WERI-Rb-1 (cell line): ENCODE measurements around the gene COMMD3.
A peak's percentile ranks its signal among the peaks of the same experiment; 100 is the strongest.

Experiments used
- DNase-seq: peaks from one replicate; pipeline ENCODE4 v3.0.0-alpha.2; 2020
- H3K27ac ChIP-seq: fragments of 250-450 bp; sonication (Bioruptor Pico); 2 replicates; pipeline ENCODE4 v1.5.1; 2020; ENCODE audit warnings: mild to moderate bottlenecking, moderate library complexity
- H3K27me3 ChIP-seq: fragments of 250-450 bp; sonication (Bioruptor Pico); 2 replicates; pipeline ENCODE4 v1.5.1; 2021; ENCODE audit warnings: mild to moderate bottlenecking, low read depth, moderate library complexity; ENCODE audit not compliant: insufficient read depth, severe bottlenecking
- H3K36me3 ChIP-seq: fragments of 250-450 bp; sonication (Bioruptor Pico); 2 replicates; pipeline ENCODE4 v1.5.1; 2020; ENCODE audit warnings: mild to moderate bottlenecking, moderate library complexity
- H3K4me3 ChIP-seq: 2 replicates; pipeline ENCODE4 v1.5.1; 2011; ENCODE audit warnings: low read depth, mild to moderate bottlenecking, control low read depth, low read length
- H3K9me3 ChIP-seq: fragments of 250-450 bp; sonication (Bioruptor Pico); 2 replicates; pipeline ENCODE4 v1.5.1; 2021; ENCODE audit warnings: mild to moderate bottlenecking, moderate library complexity; ENCODE audit not compliant: severe bottlenecking
- CTCF ChIP-seq: IDR thresholded peaks from 2 replicates; pipeline ENCODE4 v1.5.1; 2011; ENCODE audit warnings: low read depth, mild to moderate bottlenecking, control low read depth, inconsistent platforms, low read length

COMMD3 gene

GRCh38 chr10:22316286-22317075, at the start of gene COMMD3:
Gene COMMD3 (plus strand): TSS chr10:22316388. CDS start chr10:22316418, 30 bp downstream.
- Histone ChIP-seq H3K4me3 (peak within 1 kb of the TSS; percentile 92), H3K36me3 (no peaks in the 10 kb centered on the region), H3K9me3 (no peaks in the 10 kb centered on the region), H3K27ac (peak within 1 kb of the TSS; percentile 96), H3K27me3 (no peaks in the 10 kb centered on the region)
- peak; percentile 75 for DNase-seq
- TF ChIP-seq CTCF, result no peak

GRCh38 chr10:22268503-22268902, 47.7 kb upstream of the COMMD3 start:
- no peak for DNase-seq
- no peak for TF ChIP-seq CTCF
- no peaks in the 10 kb centered on the region for H3K27me3 ChIP-seq

GRCh38 chr10:22271786-22272185, 44.4 kb upstream of the COMMD3 start:
- TF ChIP-seq CTCF, result no peak
- H3K4me3 ChIP-seq, result no peak overlapping the region
- no peaks in the 10 kb centered on the region for H3K9me3 ChIP-seq
- H3K27ac ChIP-seq, result no peak overlapping the region
- H3K36me3 ChIP-seq, result no peaks in the 10 kb centered on the region
- DNase-seq, result no peak
- no peaks in the 10 kb centered on the region for H3K27me3 ChIP-seq

More at GRCh38 chr10:22268503-22268902, 47.7 kb upstream of the COMMD3 start:
- Histone ChIP-seq H3K4me3 (no peak overlapping the region), H3K9me3 (no peaks in the 10 kb centered on the region), H3K36me3 (no peaks in the 10 kb centered on the region), H3K27ac (no peak overlapping the region)

GRCh38 chr10:22278441-22278782, 37.8 kb upstream of the COMMD3 start:
- DNase-seq, result no peak
- no peak overlapping the region for H3K4me3 ChIP-seq
- H3K9me3 ChIP-seq, result no peaks in the 10 kb centered on the region
- no peaks in the 10 kb centered on the region for H3K27me3 ChIP-seq
- H3K27ac ChIP-seq, result no peak overlapping the region
- TF ChIP-seq CTCF, result no peak
- H3K36me3 ChIP-seq, result no peaks in the 10 kb centered on the region

GRCh38 chr10:22280078-22280477, 36.1 kb upstream of the COMMD3 start:
- Histone ChIP-seq H3K27ac (no peak overlapping the region), H3K4me3 (no peak overlapping the region), H3K9me3 (no peaks in the 10 kb centered on the region), H3K36me3 (no peaks in the 10 kb centered on the region), H3K27me3 (no peaks in the 10 kb centered on the region)
- DNase-seq, result no peak
- TF ChIP-seq CTCF, result no peak

- no peak for TF ChIP-seq CTCF
- Histone ChIP-seq H3K4me3 (no peak overlapping the region), H3K9me3 (no peaks in the 10 kb centered on the region), H3K27me3 (no peaks in the 10 kb centered on the region), H3K27ac (no peak overlapping the region), H3K36me3 (no peaks in the 10 kb centered on the region)
- DNase-seq, result no peak
Observed at GRCh38 chr10:22285130-22285529, 31.1 kb upstream of the COMMD3 start.
